Activated T-helper 17 cell treated with anti-CD3 and anti-CD28 coated beads, Interleukin-2, amount 50 U/mL, for 72 hours (primary cell): ENCODE data around the gene TBC1D9B. TPM values are rescaled to one million over a fixed set of nuclear protein-coding genes. Genes with fewer than 3 reads are reported as not detected.

Source experiments
- ATAC-seq: fragments of 150-1000 bp; cut with Tn5 transposase; replicated peaks from 2 replicates; pipeline ENCODE4 v1.10.0; 2021; ENCODE audit warnings: mild to moderate bottlenecking, moderate library complexity
- H3K27ac Mint-ChIP-seq: one replicate; pipeline ENCODE4 v1.8.0; 2022; ENCODE audit warnings: mixed read lengths
- H3K27me3 Mint-ChIP-seq: one replicate; pipeline ENCODE4 v1.8.0; 2022; ENCODE audit warnings: mixed read lengths
- H3K36me3 Mint-ChIP-seq: one replicate; pipeline ENCODE4 v1.8.0; 2022; ENCODE audit warnings: low read depth, mild to moderate bottlenecking, mixed read lengths
- H3K4me1 Mint-ChIP-seq: one replicate; pipeline ENCODE4 v1.8.0; 2022; ENCODE audit warnings: mixed read lengths
- H3K4me3 Mint-ChIP-seq: one replicate; pipeline ENCODE4 v1.8.0; 2022; ENCODE audit warnings: mild to moderate bottlenecking, mixed read lengths
- H3K9me3 Mint-ChIP-seq: one replicate; pipeline ENCODE4 v1.8.0; 2022; ENCODE audit warnings: mixed read lengths
- total RNA-seq, 2 donors: library from RNA; stranded (reverse); gene quantifications; one replicate each; pipeline ENCODE4 v1.2.3, GENCODE V29; 2022

The TBC1D9B gene
- total RNA-seq, 2 donors from 2014 or later, result 96.5 to 116 TPM

- H3K36me3 Mint-ChIP-seq, result peaks cover 42% of the 10 kb centered on the region
- no peaks in the 10 kb centered on the region for H3K27me3 Mint-ChIP-seq
- ATAC-seq, result no peak
- H3K9me3 Mint-ChIP-seq, result no peaks in the 10 kb centered on the region
- H3K4me1 Mint-ChIP-seq, result peaks cover 3% of the 10 kb centered on the region
- H3K4me3 Mint-ChIP-seq, result no peak overlapping the region
- no peak overlapping the region for H3K27ac Mint-ChIP-seq
These were observed 44.8 kb downstream of the TBC1D9B start for GRCh38 chr5:179862891-179863290.

GRCh38 chr5:179862296-179862695 is 45.4 kb downstream of the TBC1D9B start:
- H3K36me3 Mint-ChIP-seq, result peaks cover 38% of the 10 kb centered on the region
- no peaks in the 10 kb centered on the region for H3K9me3 Mint-ChIP-seq
- H3K27ac Mint-ChIP-seq, result no peak overlapping the region
- no peak for ATAC-seq
- no peaks in the 10 kb centered on the region for H3K27me3 Mint-ChIP-seq
- peaks cover 3% of the 10 kb centered on the region for H3K4me1 Mint-ChIP-seq
- no peak overlapping the region for H3K4me3 Mint-ChIP-seq

GRCh38 chr5:179860301-179860700 is 47.4 kb downstream of the TBC1D9B start:
- no peak for ATAC-seq
- Mint-ChIP-seq H3K27ac (no peak overlapping the region), H3K9me3 (no peaks in the 10 kb centered on the region), H3K4me1 (peaks cover 3% of the 10 kb centered on the region), H3K27me3 (no peaks in the 10 kb centered on the region), H3K36me3 (peaks cover 26% of the 10 kb centered on the region), H3K4me3 (peak overlapping the region; percentile 91)

GRCh38 chr5:179858586-179859427 is 48.9 kb downstream of the TBC1D9B start, which contains the start of gene MRNIP:
MRNIP (minus strand) TSS chr5:179858817; CDS start chr5:179858796, 21 bp downstream.
- H3K4me3 Mint-ChIP-seq, result peak within 1 kb of the TSS; percentile 91
- no peaks in the 10 kb centered on the region for H3K27me3 Mint-ChIP-seq
- H3K9me3 Mint-ChIP-seq, result no peaks in the 10 kb centered on the region
- ATAC-seq, result peak; percentile 98
- peaks cover 14% of the 10 kb centered on the region for H3K36me3 Mint-ChIP-seq
- H3K4me1 Mint-ChIP-seq, result peaks cover 3% of the 10 kb centered on the region
- H3K27ac Mint-ChIP-seq, result peak within 1 kb of the TSS; percentile 87

- Mint-ChIP-seq H3K27ac (peak overlapping the region; percentile 87), H3K4me3 (peak overlapping the region; percentile 91), H3K4me1 (peaks cover 3% of the 10 kb centered on the region), H3K36me3 (peaks cover 12% of the 10 kb centered on the region), H3K27me3 (no peaks in the 10 kb centered on the region), H3K9me3 (no peaks in the 10 kb centered on the region)
- peak; percentile 71 for ATAC-seq
These were observed 49.5 kb downstream of the TBC1D9B start for GRCh38 chr5:179858241-179858585.

GRCh38 chr5:179854356-179854755 is 53.3 kb downstream of the TBC1D9B start:
- no peak overlapping the region for H3K4me3 Mint-ChIP-seq
- no peaks in the 10 kb centered on the region for H3K9me3 Mint-ChIP-seq
- H3K36me3 Mint-ChIP-seq, result peaks cover 17% of the 10 kb centered on the region
- no peak overlapping the region for H3K27ac Mint-ChIP-seq
- peaks cover 11% of the 10 kb centered on the region for H3K4me1 Mint-ChIP-seq
- no peak for ATAC-seq
- no peaks in the 10 kb centered on the region for H3K27me3 Mint-ChIP-seq

- Mint-ChIP-seq H3K4me3 (no peak overlapping the region), H3K36me3 (peaks cover 17% of the 10 kb centered on the region), H3K4me1 (peaks cover 10% of the 10 kb centered on the region), H3K27ac (no peak overlapping the region), H3K27me3 (no peaks in the 10 kb centered on the region), H3K9me3 (no peaks in the 10 kb centered on the region)
- ATAC-seq, result no peak
These were observed 54.6 kb downstream of the TBC1D9B start for GRCh38 chr5:179852993-179853547.

GRCh38 chr5:179841621-179842020 is 66.1 kb downstream of the TBC1D9B start:
- Mint-ChIP-seq H3K4me1 (peaks cover 6% of the 10 kb centered on the region), H3K27ac (no peak overlapping the region), H3K27me3 (no peaks in the 10 kb centered on the region), H3K36me3 (peaks cover 58% of the 10 kb centered on the region), H3K4me3 (no peak overlapping the region), H3K9me3 (peaks cover 4% of the 10 kb centered on the region)
- ATAC-seq, result no peak

- peaks cover 67% of the 10 kb centered on the region for H3K36me3 Mint-ChIP-seq
- no peak for ATAC-seq
- no peak overlapping the region for H3K4me3 Mint-ChIP-seq
- H3K4me1 Mint-ChIP-seq, result peaks cover 14% of the 10 kb centered on the region
- peak overlapping the region; percentile 54 for H3K27ac Mint-ChIP-seq
- no peaks in the 10 kb centered on the region for H3K27me3 Mint-ChIP-seq
- H3K9me3 Mint-ChIP-seq, result peaks cover 4% of the 10 kb centered on the region
These were observed 66.9 kb downstream of the TBC1D9B start for GRCh38 chr5:179840766-179841165.

GRCh38 chr5:179840321-179840720 is 67.4 kb downstream of the TBC1D9B start:
- Mint-ChIP-seq H3K27me3 (no peaks in the 10 kb centered on the region), H3K27ac (peak overlapping the region; percentile 54), H3K36me3 (peaks cover 71% of the 10 kb centered on the region), H3K4me1 (peaks cover 14% of the 10 kb centered on the region), H3K9me3 (peaks cover 4% of the 10 kb centered on the region), H3K4me3 (no peak overlapping the region)
- no peak for ATAC-seq

GRCh38 chr5:179839328-179840256 is 68.1 kb downstream of the TBC1D9B start:
- no peaks in the 10 kb centered on the region for H3K27me3 Mint-ChIP-seq
- no peak for ATAC-seq
- H3K4me3 Mint-ChIP-seq, result no peak overlapping the region
- peaks cover 68% of the 10 kb centered on the region for H3K36me3 Mint-ChIP-seq
- H3K4me1 Mint-ChIP-seq, result peaks cover 14% of the 10 kb centered on the region
- peak overlapping the region; percentile 54 for H3K27ac Mint-ChIP-seq
- H3K9me3 Mint-ChIP-seq, result no peaks in the 10 kb centered on the region

- no peaks in the 10 kb centered on the region for H3K9me3 Mint-ChIP-seq
- ATAC-seq, result no peak
- no peaks in the 10 kb centered on the region for H3K27me3 Mint-ChIP-seq
- H3K27ac Mint-ChIP-seq, result peak overlapping the region; percentile 81
- peaks cover 85% of the 10 kb centered on the region for H3K36me3 Mint-ChIP-seq
- peaks cover 22% of the 10 kb centered on the region for H3K4me1 Mint-ChIP-seq
- H3K4me3 Mint-ChIP-seq, result peak overlapping the region; percentile 72
These were observed 70.4 kb downstream of the TBC1D9B start for GRCh38 chr5:179837076-179838011.

GRCh38 chr5:179836225-179837019 is 71.3 kb downstream of the TBC1D9B start:
- Mint-ChIP-seq H3K36me3 (peaks cover 88% of the 10 kb centered on the region), H3K4me3 (peak overlapping the region; percentile 72), H3K4me1 (peaks cover 22% of the 10 kb centered on the region), H3K27me3 (no peaks in the 10 kb centered on the region), H3K9me3 (no peaks in the 10 kb centered on the region), H3K27ac (peak overlapping the region; percentile 81)
- ATAC-seq, result peak; percentile 90
